HuH-7.5 (cell line): Measurements from ENCODE around the gene TSKU.
A peak's percentile ranks its signal among the peaks of the same experiment; 100 is the strongest.

Experiments used
- DNase-seq: peaks from one replicate; pipeline ENCODE4 v3.0.0; 2011; ENCODE audit warnings: low spot score

The TSKU gene, protein sequence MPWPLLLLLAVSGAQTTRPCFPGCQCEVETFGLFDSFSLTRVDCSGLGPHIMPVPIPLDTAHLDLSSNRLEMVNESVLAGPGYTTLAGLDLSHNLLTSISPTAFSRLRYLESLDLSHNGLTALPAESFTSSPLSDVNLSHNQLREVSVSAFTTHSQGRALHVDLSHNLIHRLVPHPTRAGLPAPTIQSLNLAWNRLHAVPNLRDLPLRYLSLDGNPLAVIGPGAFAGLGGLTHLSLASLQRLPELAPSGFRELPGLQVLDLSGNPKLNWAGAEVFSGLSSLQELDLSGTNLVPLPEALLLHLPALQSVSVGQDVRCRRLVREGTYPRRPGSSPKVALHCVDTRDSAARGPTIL

DNA sequence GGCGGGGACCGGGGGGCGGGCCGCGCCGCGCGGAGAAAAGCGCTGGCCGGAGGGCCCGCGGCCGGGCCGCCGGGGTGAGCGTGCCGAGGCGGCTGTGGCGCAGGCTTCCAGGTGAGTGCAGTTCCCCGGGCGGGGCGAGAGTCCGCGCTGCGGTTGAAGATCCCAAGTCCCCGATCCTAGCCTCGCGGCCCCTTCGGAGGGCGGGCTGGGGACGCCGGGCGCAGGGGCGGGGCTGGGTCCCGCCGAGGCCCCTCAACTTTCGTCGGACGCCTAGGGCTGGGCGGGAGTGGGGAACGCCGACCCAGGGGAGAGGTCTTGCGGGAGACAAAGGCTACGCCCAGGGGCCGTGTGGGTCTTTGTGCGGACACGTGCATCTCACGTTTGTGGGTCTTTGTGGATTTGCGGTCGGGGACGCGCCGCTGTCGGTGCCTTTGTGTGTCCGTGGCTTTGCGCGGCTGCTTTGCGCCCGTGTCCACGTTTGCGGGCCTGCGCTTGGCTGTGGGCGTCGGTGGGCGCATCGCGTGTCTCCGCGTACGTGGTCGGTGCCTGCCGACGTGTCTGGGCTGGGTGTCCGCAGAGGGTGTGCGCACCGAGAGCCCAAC, at the start of gene TSKU:
TSS of gene TSKU (plus strand) at position 63 of the 602 bp plus-strand sequence. CDS start 12,261 bp downstream, outside the sequence.
- no peak for DNase-seq

DNA sequence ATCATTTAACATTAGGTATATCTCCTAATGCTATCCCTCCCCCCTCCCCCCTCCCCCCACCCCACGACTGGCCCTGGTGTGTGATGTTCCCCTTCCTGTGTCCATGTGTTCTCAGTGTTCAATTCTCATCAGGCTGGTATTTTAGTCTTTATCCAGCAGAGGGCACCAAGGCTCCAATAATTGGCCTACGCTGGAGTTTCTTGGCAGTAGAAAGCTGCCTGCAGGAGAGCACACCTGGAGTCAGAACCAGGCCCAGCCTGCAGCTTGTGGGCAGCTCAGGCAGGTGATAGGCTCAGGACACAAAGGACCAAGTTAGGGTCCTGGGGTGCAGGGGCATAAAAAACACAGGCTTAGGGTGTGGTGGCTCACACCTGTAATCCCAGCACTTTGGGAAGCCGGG, 49.2 kb upstream of the TSKU start:
- peak; percentile 65 for DNase-seq

DNA sequence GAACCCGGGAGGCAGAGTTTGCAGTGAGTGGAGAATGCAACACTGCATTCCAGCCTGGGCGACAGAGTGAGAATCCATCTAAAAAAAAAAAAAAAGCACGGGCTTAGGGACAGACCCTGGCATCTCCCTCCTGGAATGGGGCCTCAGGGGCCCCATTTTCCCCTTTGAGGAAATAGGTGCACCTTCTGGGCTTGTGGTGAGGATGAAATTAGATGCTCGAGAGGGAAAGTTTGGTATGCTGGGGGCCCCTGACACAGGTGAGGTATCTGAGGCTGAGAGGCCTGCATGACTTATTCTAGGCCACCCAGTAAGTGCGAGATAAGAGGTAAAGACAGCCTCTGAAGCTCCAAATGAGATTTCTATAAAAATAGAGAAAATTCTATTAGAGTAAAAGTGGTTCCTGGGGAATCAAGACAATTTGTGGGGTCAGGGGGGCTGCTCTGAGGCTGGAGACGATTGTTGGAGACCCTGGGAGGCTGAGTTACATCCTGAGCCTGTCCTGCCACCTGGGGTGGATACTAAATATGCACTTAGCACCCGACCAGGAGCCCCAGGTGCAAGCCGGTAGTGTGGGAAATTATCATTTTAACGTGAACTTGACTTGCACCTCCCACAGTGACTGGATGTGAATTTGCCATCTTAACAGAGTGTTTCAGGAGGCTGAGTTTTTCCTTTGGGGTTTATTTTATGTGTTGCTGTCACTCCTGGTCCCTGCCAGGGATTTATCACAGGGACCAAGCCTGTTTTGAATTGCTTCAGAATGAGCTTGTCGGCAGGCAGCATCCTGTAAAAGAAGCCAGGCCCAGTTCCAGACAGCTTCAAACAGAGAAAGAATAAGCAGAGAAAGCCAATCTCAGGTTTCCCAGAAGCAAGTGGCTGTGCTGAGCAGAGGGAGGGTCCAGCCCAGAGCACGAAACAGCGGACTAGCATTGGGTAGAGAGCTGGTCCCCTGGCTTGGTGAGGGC, 48.4 kb upstream of the TSKU start:
- DNase-seq: no peak

DNA sequence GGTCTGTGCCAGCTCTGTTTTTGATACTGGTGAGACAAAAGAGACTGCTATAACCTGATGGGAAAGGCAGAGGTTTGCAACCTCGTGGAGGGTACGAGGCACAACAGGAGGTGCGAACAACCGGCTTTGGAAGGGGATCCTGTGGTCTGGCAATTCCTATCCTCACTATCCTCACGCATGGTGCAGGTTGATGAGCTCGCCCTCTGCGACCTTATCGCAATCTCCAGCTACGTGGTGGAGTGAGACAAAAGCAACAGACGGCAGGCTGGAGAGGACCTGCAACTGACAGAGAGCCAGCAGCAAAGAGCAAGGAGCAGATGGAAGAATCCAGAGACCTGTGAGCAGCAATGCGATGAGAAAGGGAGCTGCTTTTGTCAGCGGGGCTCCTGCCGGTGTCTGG, 47.3 kb upstream of the TSKU start:
- no peak for DNase-seq

DNA sequence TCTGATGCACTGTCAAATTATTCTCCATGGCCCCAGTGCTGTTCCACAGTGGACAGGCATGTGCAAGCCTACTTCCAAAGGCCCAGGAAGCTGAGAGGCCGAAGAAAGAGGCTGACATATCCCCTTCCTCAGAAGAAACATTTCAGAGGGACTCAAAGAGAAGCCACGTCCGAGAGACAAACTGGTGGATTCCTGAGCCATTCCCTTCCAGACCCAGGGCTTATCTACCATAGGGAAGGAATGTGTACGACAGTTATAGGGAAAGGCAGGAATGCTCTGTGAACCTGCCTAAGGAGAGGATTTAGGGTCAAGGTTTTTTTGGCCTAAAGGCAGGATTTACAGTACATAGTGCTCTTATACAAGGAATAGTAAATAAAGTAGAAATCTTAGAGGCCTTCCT, 46.9 kb upstream of the TSKU start:
- no peak for DNase-seq

DNA sequence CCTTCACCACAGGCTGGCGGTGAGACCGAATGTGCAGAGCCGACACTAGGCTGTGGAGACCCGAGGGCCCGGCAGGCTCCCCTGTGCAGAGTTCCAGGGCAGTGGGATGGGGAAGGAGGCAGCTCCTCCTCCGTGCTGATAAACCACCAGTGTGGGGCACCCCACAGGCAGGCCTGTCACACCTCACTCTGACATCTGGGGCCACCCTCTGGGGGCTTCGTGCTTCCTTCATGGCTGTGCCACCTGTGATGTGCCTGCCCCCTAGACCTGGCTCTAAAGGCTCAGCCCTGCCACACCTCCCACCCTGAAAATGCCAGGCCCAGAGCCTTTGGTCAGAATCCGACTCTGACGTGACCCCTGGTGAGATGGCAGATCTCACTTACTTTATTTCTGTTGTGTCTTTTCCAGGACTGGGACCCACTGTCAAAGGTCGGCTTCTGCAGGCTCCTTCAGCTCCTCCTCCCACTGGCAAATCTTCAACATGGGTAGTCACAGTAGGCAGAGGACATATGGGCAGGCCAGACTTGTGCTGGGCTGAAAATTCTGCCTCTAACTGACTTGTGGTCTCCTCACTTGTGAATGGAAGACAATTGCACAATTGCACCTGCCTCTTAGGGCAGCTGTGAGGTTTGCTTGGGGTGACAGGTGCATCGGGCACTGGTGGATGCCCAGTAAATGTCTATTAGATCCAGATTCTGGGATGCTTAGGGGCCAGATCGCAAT, 46.2 kb upstream of the TSKU start:
- no peak for DNase-seq

DNA sequence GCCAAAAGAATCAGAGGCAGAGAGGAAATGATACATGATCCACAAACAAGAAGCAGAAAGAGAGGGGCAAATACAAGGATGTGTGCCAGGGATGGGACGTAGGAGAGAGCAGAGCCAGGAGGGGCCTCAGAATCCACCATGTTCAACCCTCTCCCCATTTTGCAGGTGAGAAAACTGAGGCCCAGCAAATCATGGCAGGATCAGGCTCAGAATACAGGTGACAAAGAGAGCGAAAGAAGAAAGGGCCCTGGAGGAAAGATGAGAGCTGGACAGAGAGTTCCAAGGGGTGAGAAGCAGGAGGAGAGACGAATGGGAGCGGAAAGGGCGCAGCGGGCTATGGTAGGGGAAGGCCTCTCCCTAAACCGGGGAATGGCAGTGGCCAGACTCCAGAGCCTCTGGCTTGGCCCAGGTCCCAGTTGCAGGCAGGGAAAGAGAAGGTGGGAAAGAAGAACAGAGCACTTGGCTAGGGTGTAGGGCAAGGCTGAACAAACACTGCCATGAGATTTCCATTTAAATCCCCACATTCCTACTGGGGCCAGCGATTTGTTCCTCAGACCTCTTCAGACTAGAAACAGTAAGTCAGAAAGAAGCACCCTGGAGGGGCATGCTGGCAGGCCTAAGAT, 44.4 kb upstream of the TSKU start:
- DNase-seq: no peak

DNA sequence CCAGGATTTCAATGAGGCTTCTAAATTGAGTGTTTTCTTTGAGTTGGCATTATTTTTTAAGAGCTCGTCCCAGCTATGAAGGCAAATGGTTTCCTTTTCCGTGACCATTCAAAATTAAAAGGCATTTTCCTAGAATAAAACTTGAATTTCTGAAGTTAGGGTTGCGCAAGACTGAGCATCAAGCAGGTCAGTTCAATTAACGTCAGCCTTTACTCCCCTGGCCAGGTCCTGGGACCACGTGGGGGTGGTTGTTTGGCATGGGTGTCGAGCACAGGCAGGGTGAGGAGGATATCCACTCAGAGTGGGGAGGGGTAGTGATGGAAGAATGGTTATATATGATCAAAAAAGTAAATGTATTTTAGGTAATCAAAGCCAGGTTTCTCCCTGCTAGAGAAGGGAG, 43.4 kb upstream of the TSKU start:
- no peak for DNase-seq

DNA sequence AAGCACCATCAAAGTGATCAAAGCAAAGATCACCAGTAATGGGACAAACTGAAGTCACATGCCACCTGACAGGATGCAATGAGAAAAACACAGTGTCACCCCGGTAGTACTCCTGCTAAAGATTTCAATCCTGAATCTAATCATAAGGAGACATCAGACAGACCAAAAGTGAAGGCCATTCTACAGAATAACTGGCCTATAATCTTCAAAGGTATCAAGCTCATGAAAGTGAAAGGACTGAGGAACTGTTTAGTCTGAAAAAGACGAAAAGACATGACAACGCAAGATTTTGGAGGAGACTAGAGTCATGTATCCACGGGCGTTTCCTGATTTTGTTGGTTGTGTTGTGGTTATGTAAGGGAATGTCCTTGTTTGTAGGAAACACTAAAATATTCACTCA, 42.4 kb upstream of the TSKU start:
- DNase-seq: no peak

DNA sequence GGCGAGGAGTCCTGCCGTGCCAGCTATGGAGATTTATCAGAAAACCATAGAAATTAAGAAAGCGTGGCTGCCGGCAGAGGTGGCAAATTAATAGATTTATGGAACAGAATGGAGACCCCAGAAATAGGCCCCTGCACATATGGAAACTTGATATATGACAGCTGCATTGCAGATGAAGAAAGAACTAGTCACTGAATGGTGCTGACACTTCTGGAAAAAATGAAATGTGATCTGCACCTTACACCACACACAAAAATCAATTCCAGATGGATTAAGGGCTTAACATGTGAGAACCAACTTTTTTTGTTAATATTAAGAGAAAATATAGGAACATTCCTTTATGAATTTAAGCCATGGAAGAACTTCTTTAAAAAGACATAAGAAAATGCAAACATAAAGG, 40.3 kb upstream of the TSKU start:
- no peak for DNase-seq

DNA sequence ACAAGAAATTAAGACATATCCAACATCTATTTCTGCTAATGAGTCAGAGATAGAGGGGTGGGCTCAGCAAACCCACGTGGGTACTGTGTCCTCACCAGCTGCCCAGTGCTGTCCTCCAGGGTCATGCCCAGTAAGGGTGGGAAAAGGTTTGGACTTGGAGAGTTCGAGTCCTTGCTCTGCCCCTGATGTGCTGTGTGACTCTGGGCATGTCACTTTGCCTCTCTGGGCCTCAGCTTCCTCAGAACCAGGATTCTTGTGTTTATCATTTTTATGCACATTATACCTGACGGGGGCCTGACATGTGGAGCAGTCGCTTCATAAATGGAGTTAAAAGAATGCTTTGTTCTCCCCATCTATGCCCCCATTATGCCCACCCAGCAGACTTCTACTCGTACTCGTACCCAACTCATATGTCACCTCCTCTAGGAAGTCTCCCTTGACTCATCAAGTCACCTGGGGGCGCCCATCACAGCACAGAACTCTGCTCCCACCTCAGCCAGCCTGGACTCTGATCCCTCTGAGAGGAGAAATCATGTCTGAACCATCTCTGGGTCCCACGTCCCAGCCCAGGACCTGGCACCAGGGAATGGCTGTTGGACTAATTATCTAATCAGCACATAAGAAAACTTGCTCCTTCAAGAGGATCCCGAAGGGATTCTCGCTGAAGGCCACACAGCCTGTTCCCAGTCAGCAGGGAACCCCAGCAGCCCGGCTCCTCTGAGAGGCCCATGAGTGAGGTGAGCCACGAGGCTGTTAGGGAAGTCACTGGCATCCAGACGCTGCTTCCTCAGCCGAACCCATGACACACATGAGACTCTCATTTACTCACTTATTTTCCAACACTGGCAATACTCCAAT, 38.7 kb upstream of the TSKU start:
- no peak for DNase-seq

DNA sequence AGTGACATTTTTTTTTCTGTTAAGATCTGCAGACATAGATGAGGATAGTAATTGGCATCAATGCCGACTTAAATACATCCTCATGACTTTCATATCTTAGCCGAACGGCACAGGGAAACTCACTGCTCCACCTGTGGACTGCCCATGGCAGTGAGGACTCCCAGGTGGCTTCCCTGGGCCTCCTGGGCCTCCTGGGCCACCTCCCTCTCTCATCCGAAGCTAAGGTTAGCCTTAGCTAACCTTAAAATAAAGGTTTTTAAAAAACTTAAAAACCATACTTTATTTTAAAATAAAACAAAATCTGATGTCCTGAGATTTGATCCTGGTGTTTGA, 38.1 kb upstream of the TSKU start:
- DNase-seq: no peak

DNA sequence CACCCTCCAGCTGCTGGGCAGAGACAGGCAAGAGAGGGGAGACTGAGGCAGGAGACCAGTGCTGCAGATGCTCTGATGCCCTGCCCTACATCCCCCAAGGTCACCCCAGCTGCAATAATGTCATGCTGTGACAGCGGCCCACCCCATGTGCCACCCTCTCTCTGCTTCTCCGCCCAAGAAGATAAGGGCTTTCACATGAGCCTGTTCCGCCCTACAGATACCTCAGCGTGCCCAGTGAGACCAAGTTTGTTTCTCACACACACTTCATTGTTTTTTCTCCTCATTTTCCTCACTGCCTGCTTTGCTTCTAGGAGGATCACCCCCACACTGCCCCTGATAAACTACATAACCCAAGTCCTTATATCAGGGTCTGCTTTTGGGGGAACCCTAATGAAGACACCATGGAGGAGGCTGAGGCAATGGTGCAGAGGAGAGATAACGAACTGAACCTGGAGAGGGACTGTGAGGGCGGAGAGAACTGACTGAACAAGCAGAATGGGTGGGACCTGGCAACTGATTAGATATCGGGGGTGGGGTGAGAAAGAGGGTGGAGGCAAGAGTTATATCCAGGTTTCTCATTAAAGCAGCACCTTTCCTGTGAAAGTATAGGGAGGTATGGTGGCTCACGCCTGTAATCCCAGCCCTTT, 37.5 kb upstream of the TSKU start:
- DNase-seq: no peak

DNA sequence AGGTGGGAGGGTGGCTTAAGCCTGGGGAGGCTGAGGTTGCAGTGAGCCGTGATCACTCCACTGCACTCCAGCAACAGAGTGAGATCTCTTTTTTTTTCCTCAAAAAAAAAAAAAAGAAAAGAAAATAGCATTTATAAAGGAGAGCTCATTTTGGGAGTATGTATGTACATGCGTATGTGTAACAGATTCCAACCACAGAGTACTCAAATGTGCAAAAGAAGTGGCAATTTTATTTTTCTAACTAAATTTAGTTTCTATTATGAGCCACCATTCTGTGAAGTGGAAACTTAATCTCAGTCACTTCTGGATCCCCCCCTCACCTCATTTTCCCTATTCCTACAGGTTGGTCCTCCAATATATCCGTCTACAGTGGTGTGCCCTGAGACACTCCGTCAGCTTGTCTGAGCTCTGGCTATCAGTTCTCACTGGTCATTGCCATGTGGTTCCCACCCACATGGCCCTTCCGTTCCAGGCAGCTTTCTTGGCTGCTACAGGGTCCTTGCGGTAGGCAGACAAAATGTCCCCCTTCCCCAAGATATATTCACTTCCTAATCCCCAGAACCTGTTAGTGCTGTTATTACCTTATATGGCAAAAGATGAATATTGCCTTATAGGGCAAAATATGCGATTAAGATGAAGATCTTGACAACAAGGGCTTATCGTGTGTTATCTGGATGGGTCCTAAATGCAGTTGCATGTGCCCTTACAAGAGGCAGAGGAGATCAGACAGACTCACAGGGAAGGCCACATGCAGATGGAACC, 35.8 kb upstream of the TSKU start:
- no peak for DNase-seq

DNA sequence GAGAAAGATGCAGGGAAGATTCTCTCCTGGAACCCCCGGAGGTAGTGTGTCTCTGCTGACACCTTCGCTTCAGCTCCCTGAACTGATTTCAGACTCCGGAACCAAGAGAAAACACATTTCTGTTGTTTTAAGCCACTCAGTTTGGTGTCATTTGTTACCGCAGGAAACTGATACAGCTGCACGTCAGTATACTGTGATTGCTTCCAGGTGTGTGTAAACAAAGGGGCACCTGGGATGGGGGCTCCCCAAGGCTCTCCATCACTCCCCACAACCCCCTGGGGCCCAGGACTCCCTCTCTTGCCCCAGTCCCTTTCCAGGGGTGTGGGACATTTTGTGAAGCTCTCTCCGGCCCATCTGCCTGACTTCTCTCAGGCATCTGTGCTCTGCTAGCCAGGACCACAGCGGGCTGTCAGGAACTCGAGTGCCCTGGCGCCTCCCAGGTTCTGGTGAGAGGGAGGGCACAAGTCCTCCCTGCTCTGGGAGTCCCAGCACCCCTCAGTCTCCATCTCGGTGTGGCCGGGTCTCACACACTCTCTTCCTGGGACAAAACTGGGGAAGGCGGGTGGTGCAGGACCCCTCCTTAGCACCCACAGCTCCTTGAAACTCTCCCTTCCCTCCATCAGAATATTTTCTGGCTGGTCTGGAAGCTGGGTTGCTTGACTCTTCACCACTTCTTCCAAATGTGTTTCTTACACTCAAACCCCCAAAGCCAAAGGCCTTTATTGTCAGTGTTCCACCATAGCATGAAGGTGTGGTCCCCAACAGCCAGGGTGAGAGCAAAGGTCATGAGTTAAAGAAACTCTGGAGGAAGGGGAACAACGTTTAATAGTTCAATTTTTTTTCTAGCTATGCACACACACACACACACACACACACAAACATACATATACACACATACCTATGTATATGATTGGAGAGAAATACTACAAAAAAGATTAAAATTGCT, 35.0 kb upstream of the TSKU start:
- no peak for DNase-seq

DNA sequence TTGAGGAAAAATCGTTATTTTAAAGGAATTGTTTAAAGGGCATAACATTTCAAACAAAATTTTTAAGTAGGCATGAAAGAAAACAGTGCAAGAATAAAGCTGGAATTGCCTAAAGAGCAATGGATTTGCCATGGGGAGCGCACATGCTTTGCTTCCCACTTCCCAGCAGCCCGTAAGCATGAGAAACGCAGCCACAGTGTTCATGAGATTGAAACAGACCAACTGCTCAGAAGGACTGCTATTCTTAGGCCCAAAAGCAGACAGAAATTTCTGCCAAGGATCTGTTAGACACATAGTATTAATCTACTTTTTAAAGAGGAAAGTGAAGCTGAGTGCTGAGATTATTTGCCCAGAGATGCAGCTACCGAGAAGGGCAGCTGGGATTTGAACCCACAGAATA, 34.2 kb upstream of the TSKU start:
- DNase-seq: no peak

DNA sequence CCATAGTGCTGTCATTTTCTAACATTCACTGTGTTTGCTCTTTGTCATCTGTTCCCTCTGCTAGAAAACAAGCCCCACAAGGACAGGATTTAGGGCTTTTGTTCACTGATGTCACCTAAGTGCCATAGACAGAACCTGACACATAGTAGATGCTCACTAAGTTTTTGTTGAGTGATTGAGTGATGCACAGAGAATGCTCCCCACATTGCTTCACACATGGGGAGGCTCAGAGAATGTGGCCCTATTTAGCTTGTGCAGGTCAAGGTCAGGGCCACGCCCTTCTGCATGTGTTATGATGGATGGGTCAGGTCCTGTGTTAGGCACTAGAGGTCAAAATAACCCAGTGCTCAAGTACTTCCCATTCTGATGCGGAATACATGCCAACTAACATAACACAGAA, 33.1 kb upstream of the TSKU start:
- DNase-seq: no peak

DNA sequence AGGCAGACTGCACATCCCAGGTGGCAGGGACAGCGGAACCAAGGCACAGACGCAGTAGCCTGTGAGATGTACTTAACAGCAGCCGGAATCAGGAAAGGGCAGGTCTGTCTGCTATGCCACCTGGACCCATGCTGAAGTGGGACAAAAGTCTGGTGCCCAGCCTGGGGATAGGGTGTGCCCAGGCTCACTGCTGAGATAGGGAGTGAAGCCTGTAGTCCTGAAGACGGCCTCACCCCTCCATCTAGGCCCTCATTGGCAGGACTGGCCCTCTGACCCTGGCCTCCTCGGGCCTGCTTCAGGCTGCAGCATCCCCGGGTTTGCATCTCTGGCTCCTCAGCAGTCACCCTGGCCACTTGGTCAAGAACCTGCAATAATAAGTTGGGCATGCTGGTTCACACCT, 32.4 kb upstream of the TSKU start:
- DNase-seq: no peak
